GM06990 (cell line): Measurements from ENCODE around the gene TSPAN1.
A peak's percentile ranks its signal among the peaks of the same experiment; 100 is the strongest.

Experiments
- DNase-seq: peaks from one replicate; pipeline ENCODE4 v3.0.0-alpha.2; 2011; ENCODE audit not compliant: insufficient read length; ENCODE audit errors: extremely low read depth
- H3K27me3 ChIP-seq: replicated peaks from 2 replicates; pipeline ENCODE4 v1.6.0; 2011; ENCODE audit warnings: low read length; ENCODE audit not compliant: control insufficient read depth, insufficient read depth
- H3K36me3 ChIP-seq: 2 replicates; pipeline ENCODE4 v1.5.1; 2011; ENCODE audit warnings: low read length; ENCODE audit not compliant: control insufficient read depth, insufficient read depth
- H3K4me3 ChIP-seq: replicated peaks from 2 replicates; pipeline ENCODE4 v1.5.1; 2011; ENCODE audit warnings: low read depth, mild to moderate bottlenecking, control low read depth, low read length
- TF ChIP-seq, protein P1 (sequence below): IDR thresholded peaks from 2 replicates; pipeline ENCODE4 v1.5.1; 2011; ENCODE audit warnings: low read length, control low read depth, mild to moderate bottlenecking, inconsistent platforms; ENCODE audit not compliant: insufficient read depth, poor library complexity, severe bottlenecking

Gene TSPAN1

DNA sequence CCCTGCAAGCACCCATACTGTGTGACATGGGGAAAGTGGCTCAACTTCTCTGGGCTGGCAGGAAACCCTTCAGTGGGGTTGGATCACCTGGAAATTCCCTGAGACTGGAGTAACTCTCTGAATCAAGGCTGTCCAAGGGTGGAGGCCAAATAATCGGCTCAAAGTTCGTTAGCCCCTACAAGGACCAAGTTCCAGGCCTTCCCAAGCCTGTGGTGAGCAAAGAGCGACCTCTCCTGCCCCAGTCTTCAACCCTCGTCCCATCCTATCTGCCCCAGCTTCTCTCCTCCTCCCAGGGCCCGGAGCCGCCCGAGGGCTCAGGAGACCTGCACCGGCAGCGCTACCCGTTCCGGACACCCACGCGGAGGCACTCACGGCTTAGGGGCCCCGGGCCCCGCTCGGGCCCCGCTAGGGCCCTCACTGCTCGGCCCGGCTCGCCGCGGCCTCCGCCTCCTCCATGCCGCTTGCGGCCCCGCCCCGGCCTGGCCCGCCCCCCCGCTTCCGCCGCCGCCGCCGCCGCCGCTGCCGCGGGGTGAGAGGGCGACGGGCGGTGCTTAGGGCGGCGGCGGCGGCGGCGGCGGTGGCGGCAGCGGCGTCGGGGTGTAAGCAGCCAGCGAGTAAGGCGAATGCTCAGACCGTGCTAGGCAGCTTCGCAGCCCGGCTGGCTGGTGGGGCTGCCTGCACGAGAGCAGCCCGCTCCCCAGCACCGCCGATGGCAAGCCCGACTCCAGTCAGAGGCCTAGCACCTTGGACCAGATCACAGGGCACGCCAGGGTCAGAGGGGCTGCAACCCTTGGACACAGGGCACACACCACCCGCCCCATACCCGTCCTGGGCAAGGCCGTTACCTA is 23.3 kb downstream of the TSPAN1 start, which contains the start of gene POMGNT1:
POMGNT1 (minus strand) TSS at position 471 of the 848 bp plus-strand sequence. CDS start 613 bp downstream, outside the sequence.
- peak; percentile 81 for DNase-seq
- peak within 1 kb of the TSS; percentile 87 for H3K4me3 ChIP-seq
- TF ChIP-seq, protein P1, sequence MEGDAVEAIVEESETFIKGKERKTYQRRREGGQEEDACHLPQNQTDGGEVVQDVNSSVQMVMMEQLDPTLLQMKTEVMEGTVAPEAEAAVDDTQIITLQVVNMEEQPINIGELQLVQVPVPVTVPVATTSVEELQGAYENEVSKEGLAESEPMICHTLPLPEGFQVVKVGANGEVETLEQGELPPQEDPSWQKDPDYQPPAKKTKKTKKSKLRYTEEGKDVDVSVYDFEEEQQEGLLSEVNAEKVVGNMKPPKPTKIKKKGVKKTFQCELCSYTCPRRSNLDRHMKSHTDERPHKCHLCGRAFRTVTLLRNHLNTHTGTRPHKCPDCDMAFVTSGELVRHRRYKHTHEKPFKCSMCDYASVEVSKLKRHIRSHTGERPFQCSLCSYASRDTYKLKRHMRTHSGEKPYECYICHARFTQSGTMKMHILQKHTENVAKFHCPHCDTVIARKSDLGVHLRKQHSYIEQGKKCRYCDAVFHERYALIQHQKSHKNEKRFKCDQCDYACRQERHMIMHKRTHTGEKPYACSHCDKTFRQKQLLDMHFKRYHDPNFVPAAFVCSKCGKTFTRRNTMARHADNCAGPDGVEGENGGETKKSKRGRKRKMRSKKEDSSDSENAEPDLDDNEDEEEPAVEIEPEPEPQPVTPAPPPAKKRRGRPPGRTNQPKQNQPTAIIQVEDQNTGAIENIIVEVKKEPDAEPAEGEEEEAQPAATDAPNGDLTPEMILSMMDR: peak; percentile 26
- no peaks in the 10 kb centered on the region for H3K27me3 ChIP-seq
- H3K36me3 ChIP-seq: peaks cover 5% of the 10 kb centered on the region

DNA sequence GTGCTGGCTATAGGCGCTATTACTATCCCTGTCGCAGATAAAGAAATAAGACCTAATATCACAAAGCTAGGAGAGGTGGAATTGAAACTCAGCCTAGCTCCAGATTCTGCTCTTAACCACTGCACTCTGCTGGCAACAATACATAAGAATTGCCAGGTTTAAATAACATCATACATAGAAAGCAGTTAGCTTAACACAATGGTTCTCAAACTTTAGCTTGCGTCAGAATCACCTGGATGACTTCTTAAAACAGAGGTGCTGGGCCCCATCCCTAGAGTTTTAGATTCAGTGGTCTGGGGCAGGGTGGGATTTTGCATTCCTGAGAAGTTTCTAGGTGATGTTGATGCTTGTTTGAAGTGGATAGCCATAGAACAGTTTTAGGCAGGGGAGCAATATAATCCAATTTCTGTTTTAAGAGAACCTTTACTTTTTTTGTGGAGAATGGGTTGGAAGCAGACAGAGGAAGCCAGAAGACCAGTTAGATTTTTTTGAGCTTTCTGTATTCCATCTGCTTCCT is 24.4 kb downstream of the TSPAN1 start:
- Histone ChIP-seq H3K27me3 (no peaks in the 10 kb centered on the region), H3K36me3 (peaks cover 2% of the 10 kb centered on the region; the same call in 1 of the 2 replicates), H3K4me3 (peak overlapping the region; percentile 87)
- TF ChIP-seq, protein P1: no peak
- no peak for DNase-seq

DNA sequence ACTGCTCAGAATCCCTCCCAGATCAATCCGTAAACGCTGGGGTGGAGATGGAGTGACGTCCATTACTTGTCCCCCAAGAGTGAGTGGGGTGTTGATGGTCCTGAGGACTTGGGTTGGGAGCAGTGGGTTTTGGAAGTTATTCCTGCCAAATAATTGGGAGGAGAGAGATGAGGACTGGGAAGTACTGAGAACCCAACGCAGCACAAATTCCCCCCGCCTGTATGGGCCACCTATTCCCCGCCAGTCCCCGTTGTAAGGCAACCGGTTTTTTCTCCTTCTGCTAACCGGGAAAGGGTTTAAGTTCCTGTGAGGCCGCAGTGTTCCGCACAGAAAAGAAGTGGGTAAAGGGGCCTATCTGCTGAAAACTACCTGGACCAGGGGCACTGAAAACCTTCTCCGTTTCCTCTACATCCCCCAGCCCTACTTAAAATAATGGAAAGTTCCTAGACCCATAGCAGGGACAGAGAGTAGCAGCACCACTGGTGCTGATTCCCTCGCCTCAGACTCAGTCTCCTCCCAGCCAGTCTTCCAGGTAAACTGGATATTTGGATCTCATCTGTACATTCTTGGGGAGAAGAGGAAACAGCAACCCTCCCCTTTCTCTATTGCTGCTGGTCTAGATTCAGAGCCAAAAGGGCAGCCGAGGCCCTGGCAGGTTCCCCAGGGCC is 29.0 kb downstream of the TSPAN1 start:
- no peak overlapping the region; the same call in 1 of the 2 replicates for H3K4me3 ChIP-seq
- no peaks in the 10 kb centered on the region for H3K36me3 ChIP-seq
- H3K27me3 ChIP-seq: no peaks in the 10 kb centered on the region
- TF ChIP-seq, protein P1: no peak
- no peak for DNase-seq

DNA sequence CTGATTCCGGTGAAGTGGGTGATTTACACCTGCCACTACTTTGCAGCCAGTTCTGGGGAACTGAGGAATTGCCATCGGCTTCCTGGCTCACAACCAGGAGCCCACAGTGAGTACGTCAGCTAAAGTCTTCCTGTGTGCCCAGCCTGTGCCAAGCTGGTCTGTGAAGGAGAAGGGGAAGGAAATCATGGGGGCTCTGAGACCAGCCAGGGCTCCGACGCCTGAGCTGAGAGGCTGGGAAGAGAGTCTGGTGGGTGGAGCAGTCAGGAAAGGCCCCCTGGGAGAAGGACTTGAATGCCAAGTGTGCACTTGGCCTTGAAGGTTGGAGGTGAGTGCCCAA is 29.5 kb downstream of the TSPAN1 start:
- no peaks in the 10 kb centered on the region for H3K36me3 ChIP-seq
- TF ChIP-seq, protein P1: no peak
- no peak for DNase-seq
- no peaks in the 10 kb centered on the region for H3K27me3 ChIP-seq
- no peak overlapping the region for H3K4me3 ChIP-seq

DNA sequence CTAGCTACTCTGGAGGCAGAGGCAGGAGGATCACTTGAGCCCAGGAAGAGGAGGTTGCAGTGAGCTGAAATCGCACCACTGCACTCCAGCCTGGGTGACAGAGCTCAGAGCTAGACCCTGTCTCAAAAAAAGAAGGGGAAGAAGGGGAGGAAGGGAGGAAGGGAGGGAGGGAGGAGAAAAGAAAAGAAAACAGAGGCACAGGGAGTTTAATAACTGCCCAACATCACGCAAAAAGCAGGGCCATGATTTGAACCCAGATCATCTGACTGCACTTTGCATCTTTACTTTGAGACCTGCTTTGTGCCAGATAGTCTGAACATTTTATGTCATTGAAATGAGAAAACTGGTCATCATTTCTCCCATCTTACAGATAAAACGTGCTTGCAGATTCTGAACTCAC is 30.3 kb downstream of the TSPAN1 start:
- TF ChIP-seq, protein P1: no peak

More for the DNA sequence above, 30.3 kb downstream of the TSPAN1 start:
- Histone ChIP-seq H3K4me3 (no peak overlapping the region), H3K27me3 (no peaks in the 10 kb centered on the region), H3K36me3 (no peaks in the 10 kb centered on the region)
- DNase-seq: no peak
